HG02981 (cell line): ENCODE data around the gene USP2.

Experiments
- ATAC-seq: cut with Tn5 transposase; IDR thresholded peaks from one replicate; pipeline ENCODE4 v1.9.1; 2021; ENCODE audit warnings: mild to moderate bottlenecking, moderate library complexity; ENCODE audit not compliant: unreplicated experiment

Gene USP2

GRCh38 chr11:119381181-119381988 lies at the start of gene USP2:
Gene USP2, minus strand, starts transcription at chr11:119381690. Its CDS starts 8,210 bp downstream, at chr11:119373480.
- ATAC-seq: peak; percentile 100

GRCh38 chr11:119427279-119427678 lies 45.8 kb upstream of the USP2 start:
- no peak for ATAC-seq

GRCh38 chr11:119426142-119426541 lies 44.7 kb upstream of the USP2 start:
- no peak for ATAC-seq

- ATAC-seq: no peak
Measured at GRCh38 chr11:119424775-119425174, 43.3 kb upstream of the USP2 start.

- ATAC-seq: no peak
Measured at GRCh38 chr11:119424276-119424675, 42.8 kb upstream of the USP2 start.

- no peak for ATAC-seq
Measured at GRCh38 chr11:119423509-119424254, 42.2 kb upstream of the USP2 start.

GRCh38 chr11:119422809-119423508 lies 41.5 kb upstream of the USP2 start, which contains the start of gene THY1:
Gene THY1, minus strand, starts transcription at chr11:119423172. Its CDS starts 2,267 bp downstream, at chr11:119420905.
- no peak for ATAC-seq

- ATAC-seq: no peak
Measured at GRCh38 chr11:119421941-119422808, 40.7 kb upstream of the USP2 start.

- ATAC-seq: no peak
Measured at GRCh38 chr11:119421351-119421750, 39.9 kb upstream of the USP2 start.

GRCh38 chr11:119420631-119421030 lies 39.1 kb upstream of the USP2 start:
- no peak for ATAC-seq

- no peak for ATAC-seq
Measured at GRCh38 chr11:119419834-119420492, 38.5 kb upstream of the USP2 start.

GRCh38 chr11:119419246-119419645 lies 37.8 kb upstream of the USP2 start:
- no peak for ATAC-seq

- ATAC-seq: no peak
Measured at GRCh38 chr11:119418759-119419158, 37.3 kb upstream of the USP2 start.

- ATAC-seq: no peak
Measured at GRCh38 chr11:119417726-119418540, 36.4 kb upstream of the USP2 start.

GRCh38 chr11:119416606-119417580 lies 35.4 kb upstream of the USP2 start:
- ATAC-seq: no peak

- ATAC-seq: no peak
Measured at GRCh38 chr11:119415966-119416365, 34.5 kb upstream of the USP2 start.

GRCh38 chr11:119415517-119415916 lies 34.0 kb upstream of the USP2 start:
- no peak for ATAC-seq

- ATAC-seq: no peak
Measured at GRCh38 chr11:119414734-119415133, 33.2 kb upstream of the USP2 start.
